PFSK-1 (cell line): ENCODE results near the gene TTLL11.

Experiments
- FOXP2 ChIP-seq: optimal IDR thresholded peaks from 2 replicates; pipeline ENCODE3; 2011; ENCODE audit warnings: borderline replicate concordance, control low read depth, inconsistent platforms; ENCODE audit not compliant: insufficient read depth; ENCODE audit errors: extremely low read length, extremely low read depth
- POLR2AphosphoS5 ChIP-seq: IDR thresholded peaks from 2 replicates; pipeline ENCODE4 v1.6.1; 2012; ENCODE audit warnings: low read depth, mild to moderate bottlenecking, control low read depth, low read length, moderate library complexity
- SIN3A ChIP-seq: IDR thresholded peaks from 2 replicates; pipeline ENCODE4 v1.6.1; 2012; ENCODE audit warnings: mild to moderate bottlenecking, low read length, moderate library complexity, borderline replicate concordance; ENCODE audit not compliant: insufficient read depth
- TAF1 ChIP-seq: IDR thresholded peaks from 2 replicates; pipeline ENCODE4 v1.6.1; 2012; ENCODE audit warnings: low read length, control low read depth, borderline replicate concordance; ENCODE audit not compliant: insufficient read depth
- TF ChIP-seq, protein P1 (sequence below), 2 experiments: IDR thresholded peaks; 2 replicates each; pipeline versions ENCODE4 v1.6.1 to v1.8.0; 2011 to 2012; ENCODE audit warnings: low read depth in 2 of 2, low read length in 2 of 2, control low read depth in 1 of 2, inconsistent platforms in 1 of 2, mild to moderate bottlenecking in 1 of 2, moderate library complexity in 1 of 2; ENCODE audit not compliant: insufficient read depth in 1 of 2

DNA sequence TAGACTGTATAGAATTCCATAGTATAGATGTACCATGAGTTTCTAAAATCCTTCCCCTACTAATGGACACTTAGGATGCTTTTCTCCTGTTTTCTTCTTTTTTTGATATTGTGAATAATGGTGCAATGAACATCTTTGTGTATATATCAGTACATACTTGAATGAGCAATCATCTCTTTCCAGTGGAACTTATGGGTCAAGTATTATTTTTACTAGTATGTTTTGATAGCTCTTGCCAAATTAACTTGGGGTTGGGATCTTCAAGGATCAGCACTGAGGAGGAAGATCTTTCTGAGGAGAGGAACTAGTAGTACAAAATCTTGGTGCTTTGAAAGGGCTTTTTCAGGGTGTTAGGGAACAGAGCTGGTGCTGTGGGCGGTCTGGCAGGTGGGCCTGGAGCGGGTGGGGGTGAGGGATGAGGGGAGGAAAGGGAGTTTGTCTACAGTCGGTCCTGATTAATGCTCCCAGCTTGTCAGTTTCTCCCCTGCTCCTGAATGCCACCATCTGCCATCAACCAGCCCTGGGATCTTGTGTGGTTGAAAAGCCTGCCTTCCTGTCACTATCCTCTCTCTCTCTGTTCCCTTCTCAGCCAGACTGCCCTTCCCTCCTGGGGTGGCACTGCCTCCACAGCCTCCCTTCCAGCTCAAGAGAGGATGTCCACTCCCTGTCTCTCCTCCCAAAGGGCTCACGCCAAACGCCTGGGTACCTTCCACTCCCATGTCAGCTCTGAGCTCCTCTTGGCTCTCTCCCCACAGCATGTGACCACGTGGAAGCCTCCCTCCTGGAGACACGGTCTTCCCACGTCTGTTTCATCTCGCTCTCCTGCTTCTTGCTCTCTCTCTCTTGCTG, 255.8 kb downstream of the TTLL11 start:
- TF ChIP-seq POLR2AphosphoS5 (no peak), TAF1 (no peak), SIN3A (no peak), FOXP2 (no peak)
- TF ChIP-seq, protein P1, sequence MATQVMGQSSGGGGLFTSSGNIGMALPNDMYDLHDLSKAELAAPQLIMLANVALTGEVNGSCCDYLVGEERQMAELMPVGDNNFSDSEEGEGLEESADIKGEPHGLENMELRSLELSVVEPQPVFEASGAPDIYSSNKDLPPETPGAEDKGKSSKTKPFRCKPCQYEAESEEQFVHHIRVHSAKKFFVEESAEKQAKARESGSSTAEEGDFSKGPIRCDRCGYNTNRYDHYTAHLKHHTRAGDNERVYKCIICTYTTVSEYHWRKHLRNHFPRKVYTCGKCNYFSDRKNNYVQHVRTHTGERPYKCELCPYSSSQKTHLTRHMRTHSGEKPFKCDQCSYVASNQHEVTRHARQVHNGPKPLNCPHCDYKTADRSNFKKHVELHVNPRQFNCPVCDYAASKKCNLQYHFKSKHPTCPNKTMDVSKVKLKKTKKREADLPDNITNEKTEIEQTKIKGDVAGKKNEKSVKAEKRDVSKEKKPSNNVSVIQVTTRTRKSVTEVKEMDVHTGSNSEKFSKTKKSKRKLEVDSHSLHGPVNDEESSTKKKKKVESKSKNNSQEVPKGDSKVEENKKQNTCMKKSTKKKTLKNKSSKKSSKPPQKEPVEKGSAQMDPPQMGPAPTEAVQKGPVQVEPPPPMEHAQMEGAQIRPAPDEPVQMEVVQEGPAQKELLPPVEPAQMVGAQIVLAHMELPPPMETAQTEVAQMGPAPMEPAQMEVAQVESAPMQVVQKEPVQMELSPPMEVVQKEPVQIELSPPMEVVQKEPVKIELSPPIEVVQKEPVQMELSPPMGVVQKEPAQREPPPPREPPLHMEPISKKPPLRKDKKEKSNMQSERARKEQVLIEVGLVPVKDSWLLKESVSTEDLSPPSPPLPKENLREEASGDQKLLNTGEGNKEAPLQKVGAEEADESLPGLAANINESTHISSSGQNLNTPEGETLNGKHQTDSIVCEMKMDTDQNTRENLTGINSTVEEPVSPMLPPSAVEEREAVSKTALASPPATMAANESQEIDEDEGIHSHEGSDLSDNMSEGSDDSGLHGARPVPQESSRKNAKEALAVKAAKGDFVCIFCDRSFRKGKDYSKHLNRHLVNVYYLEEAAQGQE (IDR thresholded peaks at IDR 0.05; ENCODE audit: insufficient read depth in 1 of 2, low read depth in 2 of 2, low read length in 2 of 2) = no peak
